C4-2B (cell line): Measurements from ENCODE around the gene KRT82.

Source experiments
- CTCF ChIP-seq: fragments of 450-650 bp; conservative IDR thresholded peaks from 2 replicates; pipeline ENCODE4 v1.5.1; 2017; ENCODE audit warnings: mild to moderate bottlenecking
- ZFX ChIP-seq: fragments of 450-650 bp; IDR thresholded peaks from 2 replicates; pipeline ENCODE4 v1.6.1; 2017

- TF ChIP-seq CTCF (no peak), ZFX (no peak)
Observed at GRCh38 chr12:52440821-52441319, 34.7 kb upstream of the KRT82 start.
